ENCODE data around the gene EN2.

EN2 gene

DNA sequence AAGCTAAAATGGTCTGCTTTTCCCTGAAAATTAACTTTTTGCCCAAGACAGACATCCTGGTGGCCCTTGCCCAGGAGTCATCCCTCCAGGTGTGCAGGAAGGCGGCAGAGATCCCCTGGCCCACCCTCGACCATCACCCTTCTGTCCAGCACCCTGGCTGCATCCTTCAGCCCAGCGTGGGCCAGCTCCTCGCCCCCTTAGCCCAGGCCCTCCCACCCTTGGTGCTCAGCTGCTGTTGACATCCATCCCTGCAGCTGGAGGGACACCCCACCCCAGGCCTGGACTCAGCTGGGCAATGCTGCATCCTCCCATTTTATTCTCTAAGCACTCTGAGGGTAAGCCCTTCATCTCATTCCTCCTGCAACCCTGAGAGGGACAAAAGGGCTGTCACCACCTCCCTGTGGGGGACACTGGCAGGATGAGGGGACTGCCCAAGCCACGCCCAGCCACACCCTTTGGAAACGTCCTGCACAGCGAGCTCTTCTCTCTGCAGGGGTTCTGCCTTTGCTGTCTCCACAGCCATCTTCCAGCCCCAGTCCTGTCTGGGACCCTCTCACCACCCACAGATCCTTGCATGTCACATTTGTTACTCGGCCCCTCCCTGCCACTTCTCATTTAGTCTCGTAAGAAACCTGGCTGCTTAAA is 30.7 kb downstream of the EN2 start:
- no peak for DNase-seq

DNA sequence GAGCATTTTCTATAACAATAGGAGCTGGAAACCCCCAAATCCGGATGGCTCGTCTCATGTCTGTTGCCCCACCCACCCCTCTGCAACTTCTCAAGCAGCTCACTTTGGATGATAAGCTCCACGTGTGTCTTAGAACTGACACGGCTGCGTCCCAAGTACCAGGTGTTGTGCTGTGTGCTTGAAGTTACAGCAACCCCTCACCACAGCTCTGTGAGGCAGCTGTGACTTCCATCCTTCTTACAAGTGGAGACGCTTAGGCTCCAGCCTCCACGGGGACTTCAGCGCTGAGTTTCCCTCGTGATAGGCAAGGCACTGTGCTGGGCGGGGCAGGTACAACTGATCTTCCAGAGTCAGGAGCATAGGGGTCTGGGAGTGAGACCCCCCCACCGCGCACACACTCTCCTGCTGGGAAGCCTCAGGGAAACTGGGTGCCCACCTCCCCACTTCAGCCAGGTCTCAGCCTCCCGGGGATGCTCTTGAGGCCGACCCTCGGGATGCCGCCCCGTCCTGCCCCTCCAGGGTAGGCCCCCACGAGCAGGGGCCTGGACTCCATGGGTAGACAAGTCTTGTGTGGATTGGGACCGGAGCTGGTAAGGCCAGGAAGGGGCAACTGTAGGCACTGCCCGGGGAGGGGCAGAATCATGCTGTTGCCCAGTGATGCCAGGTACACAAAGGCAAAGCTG is 31.4 kb downstream of the EN2 start:
- no peak for DNase-seq

DNA sequence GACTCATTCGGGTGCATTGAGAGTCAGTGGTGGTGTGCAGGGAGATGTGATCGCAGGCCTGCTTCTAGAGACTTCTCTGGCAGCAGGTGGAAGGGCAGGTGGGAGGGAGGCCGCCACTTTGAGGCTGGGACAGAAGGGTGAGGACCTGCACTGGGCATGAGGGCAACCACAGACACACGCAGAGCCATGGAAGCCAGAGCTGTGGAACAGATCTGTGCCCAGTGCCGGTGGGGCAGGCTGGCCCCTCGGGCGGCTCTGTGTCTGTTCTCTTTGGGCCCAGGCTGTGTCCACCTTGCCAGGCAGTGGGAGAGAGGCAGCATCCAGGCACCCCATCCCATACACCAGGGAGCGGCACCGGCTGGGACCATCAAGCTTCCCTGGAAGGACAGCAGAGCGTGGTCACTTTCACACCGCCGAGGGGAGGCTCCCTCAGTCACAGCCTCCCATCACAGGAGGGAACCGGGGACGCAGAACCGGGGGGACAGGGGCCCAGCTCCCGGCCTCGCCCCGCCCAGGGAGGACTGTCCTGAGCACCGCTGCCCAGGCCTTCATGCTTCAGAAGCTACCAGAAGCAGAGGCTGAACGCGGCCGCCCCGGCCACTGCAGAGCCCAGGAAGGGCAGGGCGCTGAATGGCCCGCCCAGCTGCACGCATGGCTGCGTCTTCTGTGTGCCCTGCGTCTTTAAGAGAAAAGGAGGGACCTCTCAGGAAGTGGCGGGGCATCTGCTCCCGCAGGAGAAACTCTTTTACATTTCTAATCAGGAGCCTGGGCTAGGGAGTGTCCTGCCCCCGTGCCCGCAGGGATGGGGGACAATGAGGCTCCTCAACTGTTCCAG is 32.1 kb downstream of the EN2 start:
- DNase-seq: no peak

DNA sequence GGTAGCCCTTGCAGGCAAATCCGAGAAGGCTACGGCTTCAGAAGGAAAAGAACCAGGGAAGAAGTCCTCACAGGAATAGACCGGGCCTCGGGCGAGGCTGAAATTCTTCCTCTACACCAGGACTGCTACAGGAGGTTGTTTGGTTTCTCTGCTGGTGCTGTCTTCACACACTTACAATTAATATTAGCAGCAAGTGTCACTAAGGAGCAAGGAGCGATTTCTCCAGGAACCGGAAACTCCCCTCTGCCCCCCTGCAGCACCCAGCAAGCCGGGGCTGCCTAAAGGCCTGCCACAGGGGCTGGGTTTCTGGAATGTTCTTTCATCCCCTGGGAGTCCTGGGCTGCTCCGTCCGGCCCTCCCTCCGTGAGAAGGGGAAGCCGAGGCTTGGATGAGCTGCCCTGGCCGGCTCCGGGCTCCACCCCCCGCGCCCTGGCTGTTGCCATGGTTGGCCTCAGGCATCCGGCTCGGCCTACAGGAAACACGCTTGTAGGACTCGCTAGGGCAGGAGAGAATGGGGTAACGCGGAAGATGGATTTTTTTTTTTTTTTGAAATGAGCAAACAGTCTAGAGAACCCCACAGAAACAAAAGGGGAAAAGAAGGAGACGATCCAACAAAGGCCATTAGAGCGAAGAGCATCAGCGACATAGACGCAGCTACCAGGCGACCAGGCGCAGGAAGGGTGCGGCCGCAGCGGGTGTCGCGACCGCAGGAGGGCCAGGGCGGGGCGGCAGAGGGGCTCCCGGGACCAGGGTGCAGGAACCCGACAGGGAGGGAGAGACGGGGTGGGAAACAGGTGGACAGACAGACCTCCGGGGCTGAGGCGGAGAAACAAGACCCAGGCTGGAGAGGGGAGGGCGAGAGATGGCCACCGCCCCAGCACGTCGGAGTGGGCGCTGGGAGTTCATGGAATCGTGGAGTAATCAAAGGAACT is 33.0 kb downstream of the EN2 start:
- no peak for DNase-seq

DNA sequence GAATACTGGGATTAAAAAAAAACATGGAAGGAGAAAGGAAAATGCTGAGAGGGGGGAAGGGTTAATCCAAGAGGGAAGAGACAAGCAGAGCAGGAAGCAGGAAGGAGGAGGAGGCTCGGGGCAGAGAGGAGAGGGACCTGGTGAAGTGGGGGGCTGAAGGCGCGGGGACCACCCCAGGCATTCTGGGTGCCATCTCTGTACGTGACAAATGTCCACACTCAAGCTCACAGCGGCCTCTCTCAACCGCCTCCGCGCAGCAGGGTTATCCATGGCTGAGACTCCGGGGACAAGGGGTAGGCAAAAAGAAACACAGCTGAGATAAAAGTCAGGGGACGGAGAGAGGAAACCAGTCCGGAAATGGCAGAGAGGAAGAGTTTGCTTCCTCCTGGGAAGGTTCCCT is 33.9 kb downstream of the EN2 start:
- no peak for DNase-seq

DNA sequence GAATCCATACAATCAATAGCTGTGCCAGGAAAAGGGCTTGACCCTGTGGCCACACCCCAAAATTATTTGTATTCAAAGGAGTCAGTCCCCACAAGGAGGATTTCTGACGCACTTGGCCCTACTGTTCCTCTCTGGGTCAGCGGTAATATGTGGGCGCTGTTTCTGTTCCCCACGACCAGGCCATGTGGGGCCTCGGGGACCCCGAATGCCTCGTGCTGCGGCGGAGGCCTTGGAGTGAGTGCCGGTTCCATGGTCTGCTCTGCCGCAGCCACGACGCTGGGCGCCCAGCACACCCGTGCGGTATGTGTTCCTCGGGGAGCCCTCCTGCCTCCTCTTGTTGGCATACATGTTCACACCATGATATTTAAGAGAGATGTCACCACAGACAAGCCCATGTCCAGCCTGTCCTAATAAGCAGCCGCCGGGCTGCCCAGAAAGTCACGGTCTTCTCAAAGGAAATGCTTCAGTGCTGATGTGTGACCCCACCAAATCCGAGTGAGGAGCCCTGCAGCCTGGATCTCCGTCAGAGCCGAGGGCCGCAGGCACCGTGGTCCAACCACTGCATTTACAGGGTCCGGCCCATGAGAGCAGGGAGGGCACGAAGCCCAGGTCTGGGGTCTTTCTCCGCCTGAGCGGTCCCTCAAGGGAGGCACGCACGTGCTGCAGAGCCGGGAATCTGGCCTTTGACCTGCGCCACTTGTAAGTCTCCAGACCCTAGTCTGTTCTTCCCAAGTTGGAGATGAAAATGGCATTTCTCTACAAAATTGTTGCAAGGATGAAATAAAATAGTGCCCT is 36.0 kb downstream of the EN2 start:
- no peak for DNase-seq

DNA sequence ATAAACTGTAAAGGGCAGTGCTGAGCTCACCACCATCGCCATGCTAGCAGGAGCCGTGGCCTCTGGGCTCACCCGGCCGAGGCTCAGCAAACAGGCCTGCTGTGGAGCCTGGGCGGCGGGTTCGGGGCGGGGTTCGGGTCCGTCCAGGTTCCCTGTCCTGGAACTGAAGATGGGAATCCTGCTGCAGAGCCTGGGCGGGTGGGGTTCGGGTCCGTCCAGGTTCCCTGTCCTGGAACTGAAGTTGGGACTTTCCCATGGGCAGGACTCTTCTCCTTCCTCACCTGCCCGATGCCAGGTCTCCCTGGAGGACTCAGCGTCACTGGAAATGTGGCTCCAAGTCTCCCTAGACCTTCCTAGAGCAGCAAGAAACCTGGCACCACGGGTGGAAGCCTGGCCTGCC is 36.6 kb downstream of the EN2 start:
- no peak for DNase-seq

DNA sequence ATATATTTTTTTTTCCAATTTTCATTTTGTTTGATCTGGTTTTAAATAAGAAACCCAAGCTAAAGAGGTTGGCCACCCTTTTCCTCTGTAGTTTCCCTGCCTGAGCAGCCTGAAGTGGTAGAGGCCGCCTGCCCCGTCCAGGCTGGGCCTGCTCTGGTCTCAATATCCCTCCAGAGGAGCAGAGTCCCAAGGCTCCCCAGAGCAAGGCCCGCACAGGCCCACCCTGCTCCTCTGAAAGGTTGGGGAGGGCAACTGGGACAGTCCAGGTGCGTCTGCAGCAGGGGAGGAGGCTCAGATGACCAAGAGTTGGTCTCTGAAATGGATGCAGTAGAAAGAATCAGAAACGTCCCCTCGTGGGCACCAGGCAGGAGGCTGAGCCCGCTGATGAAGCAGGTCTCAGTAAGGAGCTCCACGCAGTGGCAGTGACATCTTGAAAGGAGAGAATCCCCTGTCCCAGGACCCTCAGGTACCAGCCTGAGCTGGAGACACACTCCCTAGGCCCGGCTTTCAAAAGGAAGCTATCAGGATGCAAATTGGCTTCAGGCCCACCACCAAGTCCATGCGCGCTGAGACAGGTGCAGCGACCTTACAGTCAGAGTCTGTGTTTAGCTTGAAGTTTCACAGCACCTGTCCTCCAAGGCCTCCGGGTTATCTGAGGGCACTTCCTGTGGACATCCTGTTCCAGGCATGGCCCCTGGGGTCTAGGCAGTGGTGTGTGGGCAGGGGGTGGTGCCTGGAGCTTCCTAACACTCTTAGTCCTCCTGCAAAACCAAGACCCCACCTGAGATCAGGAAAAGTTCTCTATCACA is 37.7 kb downstream of the EN2 start:
- no peak for DNase-seq

DNA sequence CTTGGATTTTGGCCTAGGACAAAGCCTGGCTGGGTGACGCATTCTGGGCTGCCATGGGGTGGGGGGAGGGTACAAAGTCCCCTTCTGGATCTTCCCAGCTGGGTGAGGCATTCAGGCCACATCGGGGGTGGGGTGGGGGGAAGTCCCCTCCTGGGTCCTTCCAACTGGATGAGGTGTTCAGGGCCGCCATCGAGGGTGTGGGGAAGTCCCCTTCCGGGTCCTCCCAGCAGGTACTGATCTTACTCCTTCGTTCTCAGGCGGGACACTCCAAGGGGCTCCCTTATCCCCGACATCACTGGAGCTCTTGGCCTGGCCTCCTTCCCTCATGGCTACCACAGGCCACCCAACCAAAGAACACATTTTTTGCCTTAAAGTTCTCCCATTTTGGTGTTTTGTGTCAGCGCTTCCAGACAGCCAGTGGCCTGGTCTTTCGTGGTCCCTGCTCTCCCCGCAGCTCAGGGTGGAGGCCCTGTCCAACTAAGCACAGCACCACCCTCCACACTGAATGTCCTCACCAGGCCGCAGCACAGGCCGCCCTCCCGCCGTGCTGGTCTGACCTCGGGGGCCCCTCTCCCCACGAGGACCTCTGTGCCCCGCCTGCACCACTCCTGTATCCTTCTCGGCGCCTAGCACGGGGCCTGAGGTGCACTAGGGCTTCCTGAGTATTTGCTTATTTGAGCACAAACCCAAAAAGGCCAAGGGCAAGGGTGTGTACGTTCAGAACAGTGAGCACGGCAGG is 38.5 kb downstream of the EN2 start:
- no peak for DNase-seq

DNA sequence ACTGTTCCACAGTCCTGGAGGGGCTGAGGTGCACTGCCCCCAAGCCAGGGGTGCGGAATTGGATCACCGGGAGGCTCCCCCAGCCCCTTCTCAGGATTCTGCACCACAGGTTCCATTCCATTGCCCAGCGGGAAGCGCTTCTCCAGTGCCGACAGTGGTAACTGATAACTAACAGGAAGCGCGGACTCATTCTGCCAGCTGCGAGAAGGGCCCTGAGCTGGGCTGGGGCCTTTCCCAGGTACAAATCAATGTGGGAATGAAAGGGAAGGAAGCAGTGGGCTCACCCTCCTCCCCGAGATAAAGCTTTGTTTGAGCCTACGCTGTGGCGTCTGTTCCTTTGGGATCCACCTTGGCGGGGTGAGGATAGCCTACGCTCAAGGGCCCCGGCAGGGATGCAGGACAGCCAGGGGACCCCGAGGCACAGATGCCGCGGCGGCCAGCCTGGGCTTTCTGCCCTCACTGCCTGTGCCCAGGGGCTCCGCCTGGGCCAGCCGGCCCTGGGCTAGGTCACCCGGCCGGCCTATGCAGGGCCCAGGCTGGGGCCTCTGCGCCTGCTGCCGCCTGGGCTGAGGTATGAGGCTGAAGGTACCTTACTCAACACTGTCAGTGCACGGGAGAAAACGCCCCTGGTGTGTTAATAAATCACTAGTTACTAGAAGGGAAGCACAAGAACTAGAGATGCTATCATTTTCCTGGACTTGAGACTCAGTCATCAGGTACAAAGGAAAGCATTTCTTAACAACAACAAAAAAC is 39.4 kb downstream of the EN2 start:
- no peak for DNase-seq

DNA sequence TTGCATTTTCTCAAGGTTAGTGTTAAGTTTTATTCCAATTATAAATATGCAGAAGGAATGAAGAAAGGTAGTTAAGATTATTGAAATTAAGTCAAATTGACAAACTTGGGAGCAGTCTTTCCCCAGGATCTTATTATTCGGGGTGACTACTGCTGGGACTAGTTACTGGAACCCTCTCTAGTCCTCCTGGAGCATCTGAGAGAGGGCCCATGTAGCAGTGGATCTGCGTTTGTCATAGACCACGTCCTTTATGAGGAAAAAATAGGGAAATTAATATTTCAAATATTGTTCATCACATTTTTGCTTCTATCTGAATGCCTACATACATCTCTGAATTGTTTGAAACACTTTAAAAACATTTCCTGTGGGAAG is 47.5 kb downstream of the EN2 start:
- no peak for DNase-seq

DNA sequence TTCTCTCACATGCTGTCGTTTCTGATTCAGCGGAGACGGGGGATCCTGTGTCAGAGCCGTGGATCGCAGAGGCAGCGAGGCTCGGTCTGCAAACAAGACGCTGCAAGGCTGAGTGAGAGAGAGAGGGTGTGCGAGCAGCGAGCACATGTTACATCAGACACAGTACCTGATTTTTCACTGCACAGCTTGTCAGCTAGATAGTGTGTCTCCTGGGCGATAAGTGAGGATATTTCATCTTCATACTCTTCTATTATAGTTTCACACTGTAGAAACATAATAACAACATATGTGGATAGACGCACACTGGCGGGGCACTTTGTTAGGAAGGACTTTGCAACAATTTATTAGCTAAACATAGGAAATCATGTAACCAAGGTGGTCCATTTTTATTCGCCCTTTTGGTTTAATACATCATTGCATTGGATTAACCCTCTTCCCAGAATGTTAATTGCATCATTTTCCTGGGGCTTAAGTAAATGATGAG is 49.0 kb downstream of the EN2 start:
- DNase-seq: no peak

DNA sequence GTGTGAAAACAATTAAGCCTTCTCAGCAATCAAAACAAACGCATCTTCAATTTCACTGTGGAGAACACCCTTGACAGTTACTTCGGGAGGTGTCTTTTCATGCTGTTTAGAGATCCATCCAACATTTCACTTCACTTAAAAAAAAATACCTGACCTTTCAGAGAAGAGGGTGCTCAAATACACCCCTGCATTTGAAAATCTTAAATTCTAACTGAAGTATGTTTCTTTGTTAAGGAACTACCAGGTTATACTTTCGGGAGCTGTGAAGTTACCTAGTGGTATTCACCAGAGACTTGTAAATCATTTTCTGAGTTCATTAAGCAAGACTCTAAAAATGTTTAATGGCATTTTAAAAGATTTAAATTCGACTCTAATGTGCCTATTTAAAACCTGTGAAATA is 49.6 kb downstream of the EN2 start:
- DNase-seq: no peak

DNA sequence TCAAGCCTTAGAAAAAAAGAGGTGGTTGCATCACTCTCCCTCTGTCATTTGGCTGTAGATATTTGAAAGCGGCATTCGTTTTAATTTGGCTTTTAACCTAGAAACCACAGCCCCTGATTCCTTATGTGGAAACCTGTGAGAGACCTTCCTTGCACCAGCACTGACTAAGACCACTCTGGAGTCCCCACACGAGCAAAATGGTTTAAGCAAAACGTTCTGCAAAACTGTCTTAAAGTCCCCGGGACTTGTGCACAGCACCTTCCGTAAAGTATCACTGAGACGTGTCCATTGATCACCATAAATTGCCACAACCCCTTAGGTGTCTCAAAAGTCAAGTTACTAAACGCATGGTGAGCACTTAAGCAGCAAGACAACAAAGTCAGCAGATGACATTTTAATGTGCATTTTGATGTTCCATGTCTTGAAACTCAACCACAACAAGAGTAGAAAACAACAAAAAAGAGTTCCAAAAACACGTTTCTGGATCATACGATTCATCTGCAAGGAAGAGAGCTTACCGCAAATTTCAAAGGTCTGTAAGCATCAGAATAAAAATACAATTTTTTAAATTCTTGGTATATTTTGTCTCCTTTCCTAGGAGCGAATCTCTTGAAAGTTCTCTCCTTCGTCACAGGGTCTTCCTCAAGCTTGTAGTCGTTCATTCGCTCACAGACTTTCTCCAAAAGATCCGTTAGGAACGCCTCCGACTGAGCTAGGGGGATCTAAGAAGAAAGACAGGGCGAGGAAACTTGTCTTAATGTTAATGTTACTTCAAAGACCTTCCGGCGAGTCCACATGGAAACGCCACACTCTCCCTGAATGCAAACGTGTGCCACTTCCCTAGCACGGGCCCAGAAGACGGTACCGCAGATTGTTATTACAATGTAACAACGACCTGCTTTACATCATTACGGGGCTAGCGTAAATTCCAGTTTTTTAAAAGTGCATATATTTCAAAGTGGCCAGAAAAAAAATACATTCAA is 50.7 kb downstream of the EN2 start:
- no peak for DNase-seq

DNA sequence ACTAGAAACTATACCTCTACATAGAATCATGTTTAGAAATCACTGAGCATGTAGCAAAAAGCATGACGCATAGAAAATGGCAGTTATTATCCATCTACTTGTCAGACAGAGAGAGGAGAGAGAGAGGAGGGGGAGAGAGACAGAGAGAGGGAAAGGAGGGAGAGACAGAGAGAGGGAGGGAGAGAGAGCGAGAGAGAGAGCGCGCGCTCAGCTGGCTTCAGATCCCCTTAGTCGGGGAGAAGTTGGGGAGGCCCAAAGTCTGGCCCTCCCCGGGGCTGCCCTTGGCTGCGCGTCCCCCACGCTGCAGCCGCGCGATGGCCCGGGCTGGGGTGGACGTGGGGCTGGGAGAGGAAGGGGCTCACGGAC is 51.4 kb downstream of the EN2 start:
- no peak for DNase-seq

DNA sequence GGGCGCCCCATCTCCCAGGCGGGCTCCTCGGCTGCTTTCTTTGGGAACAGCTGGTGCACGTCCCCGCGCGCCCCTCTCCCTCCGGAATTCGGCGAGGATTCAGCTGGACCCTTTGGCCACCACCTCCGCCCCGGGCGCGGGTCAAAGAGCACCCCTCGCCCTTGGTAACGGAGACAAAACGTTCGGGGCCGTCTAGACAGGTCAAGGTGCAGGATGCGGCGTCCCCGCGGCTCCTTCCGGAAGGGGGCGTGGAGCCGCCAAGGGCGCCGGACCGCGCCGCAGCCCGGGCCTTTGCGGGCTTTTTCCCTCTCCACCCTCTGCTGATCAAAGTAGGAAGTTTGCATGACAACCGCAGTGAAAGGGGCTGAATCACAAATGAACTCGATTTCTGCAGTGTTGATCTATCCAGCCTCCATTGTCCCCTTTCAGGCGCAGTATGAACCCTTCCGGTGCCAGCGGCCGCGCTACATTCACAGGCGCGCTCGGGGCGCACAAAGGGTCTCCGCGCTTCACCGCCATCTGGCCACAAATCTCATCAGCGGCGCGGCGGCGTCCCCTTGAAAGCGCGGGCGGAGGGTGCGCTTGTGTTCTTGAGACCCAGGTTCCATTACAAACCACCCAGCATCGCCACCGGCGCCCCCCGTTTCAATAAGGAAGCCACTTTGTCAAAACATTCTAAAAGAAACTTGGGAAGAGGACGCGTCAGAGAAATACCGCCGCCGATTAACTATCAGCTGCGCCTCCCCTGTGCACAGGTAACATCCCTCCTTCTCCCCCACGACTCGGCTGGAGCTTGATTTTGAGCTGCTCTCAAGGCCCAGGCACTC is 52.0 kb downstream of the EN2 start:
- no peak for DNase-seq

DNA sequence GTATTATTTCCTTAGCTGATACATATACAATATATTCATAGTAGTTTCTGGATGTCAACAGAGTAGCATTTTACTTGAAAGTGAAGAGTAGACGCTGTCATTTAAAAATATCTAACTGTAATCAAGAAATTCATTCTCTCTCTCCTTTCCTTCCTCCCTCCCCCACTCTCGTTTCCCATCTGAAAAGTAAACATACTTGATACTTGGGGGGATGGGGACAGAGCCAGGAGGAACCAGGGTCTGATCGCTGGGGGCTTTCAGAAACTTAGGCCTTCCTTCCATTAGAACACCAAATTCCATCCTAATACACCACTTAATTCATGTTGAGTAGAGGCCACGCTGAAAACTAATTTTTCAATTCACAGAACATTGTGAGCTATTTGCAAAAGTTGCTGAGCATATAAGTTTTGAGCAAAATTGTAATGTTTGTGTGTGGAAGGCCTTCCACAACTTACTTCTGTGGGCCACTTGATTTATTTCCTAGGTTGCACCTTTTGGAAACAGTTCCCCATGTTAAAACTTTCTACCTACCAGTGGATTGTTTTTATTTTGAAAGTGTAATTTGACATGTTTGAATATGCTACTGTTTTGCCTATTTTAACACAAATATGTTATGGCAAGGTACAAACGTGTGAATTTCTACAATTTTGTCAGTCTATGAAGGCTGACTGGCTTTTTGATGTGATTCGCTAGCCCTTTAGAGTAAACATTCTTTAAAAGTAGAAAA is 53.2 kb downstream of the EN2 start:
- no peak for DNase-seq
